ENCODE results near the gene IDH3G. TPM values are rescaled to one million over a fixed set of nuclear protein-coding genes. Genes with fewer than 3 reads are reported as not detected.

IDH3G gene
- total and polyA plus RNA-seq, 2 of the 8 experiments (the other 6 are each of a cell fraction or from before 2014, with no cell fraction given), result 39.4 to 66.7 TPM

DNA sequence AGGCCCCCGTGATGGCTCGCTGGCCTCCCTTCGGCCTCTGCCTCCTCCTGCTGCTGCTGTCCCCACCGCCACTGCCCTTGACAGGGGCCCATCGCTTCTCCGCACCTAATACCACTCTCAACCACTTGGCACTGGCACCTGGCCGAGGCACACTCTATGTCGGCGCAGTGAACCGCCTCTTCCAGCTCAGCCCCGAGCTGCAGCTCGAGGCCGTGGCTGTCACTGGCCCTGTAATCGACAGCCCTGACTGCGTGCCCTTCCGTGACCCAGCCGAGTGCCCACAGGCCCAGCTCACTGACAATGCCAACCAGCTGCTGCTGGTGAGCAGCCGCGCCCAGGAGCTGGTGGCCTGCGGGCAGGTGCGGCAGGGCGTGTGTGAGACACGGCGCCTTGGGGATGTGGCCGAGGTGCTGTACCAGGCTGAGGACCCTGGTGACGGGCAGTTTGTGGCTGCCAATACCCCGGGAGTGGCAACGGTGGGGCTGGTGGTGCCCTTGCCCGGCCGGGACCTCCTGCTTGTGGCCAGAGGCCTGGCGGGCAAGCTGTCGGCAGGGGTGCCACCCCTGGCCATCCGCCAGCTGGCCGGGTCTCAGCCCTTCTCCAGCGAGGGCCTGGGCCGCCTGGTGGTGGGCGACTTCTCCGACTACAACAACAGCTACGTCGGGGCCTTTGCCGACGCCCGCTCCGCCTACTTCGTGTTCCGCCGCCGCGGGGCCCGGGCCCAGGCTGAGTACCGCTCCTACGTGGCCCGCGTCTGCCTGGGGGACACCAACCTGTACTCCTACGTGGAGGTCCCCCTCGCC is 27.1 kb downstream of the IDH3G start:
- Histone ChIP-seq H3K4me3 (ENCODE audit: extremely low read depth in 1 of 4, insufficient read depth in 2 of 4, low read depth in 3 of 4, low read length in 4 of 4) (no peak overlapping the region), H3K23ac (ENCODE audit: insufficient read length) (no peak overlapping the region), H3K23me2 (ENCODE audit: low read depth, low read length) (no peaks in the 10 kb centered on the region), H2AFZ (ENCODE audit: low read length) (no peak overlapping the region), H2BK12ac (ENCODE audit: low read depth, low read length) (peak overlapping the region; percentile 27; the same call in 1 of the 2 replicates), H3K79me2 (ENCODE audit: control insufficient read depth in 1 of 2, insufficient read depth in 2 of 2, low read length in 2 of 2) (no peaks in the 10 kb centered on the region), H3K27ac (ENCODE audit: low read depth, low read length) (no peak overlapping the region), H3K18ac (ENCODE audit: extremely low read depth, low read length) (peak overlapping the region; percentile 7; the same call in 1 of the 2 replicates), H3K9ac (replicated peaks in 1 of 4; ENCODE audit: extremely low read depth in 1 of 4, low read depth in 3 of 4, low read length in 3 of 4) (no peak overlapping the region), H3K4me1 (replicated peaks in 1 of 4; ENCODE audit: control insufficient read depth in 3 of 4, insufficient read depth in 4 of 4, low read length in 3 of 4) (peaks cover 0 to 8% (median 4%) of the 10 kb centered on the region in 4 experiments; a peak in 5 of 7 replicates), H4K5ac (ENCODE audit: insufficient read length, low read depth, low read length) (no peak overlapping the region), H2BK20ac (ENCODE audit: low read length) (no peak overlapping the region), H3K79me1 (ENCODE audit: low read depth, low read length) (no peaks in the 10 kb centered on the region), H2AK5ac (ENCODE audit: low read depth, low read length) (no peak overlapping the region; the same call in 1 of the 2 replicates), H2BK5ac (ENCODE audit: low read depth, low read length) (no peak overlapping the region), H3K4ac (replicated peaks; ENCODE audit: insufficient read length, low read depth, low read length) (no peak overlapping the region), H3K14ac (ENCODE audit: insufficient read length) (no peak overlapping the region), H3K36me3 (ENCODE audit: control insufficient read depth in 2 of 4, insufficient read depth in 4 of 4, low read length in 3 of 4) (no peaks in the 10 kb centered on the region), H4K91ac (replicated peaks; ENCODE audit: insufficient read length, low read length) (peak overlapping the region; percentile 54), H3K4me2 (ENCODE audit: insufficient read depth in 1 of 2, low read depth in 2 of 2, low read length in 2 of 2) (no peak overlapping the region), H3K9me3 (ENCODE audit: insufficient read depth in 2 of 2, low read depth in 1 of 2, low read length in 1 of 2) (no peaks in the 10 kb centered on the region), H4K8ac (ENCODE audit: extremely low read depth, insufficient read depth, low read length) (no peak overlapping the region), H3K27me3 (replicated peaks in 1 of 4; ENCODE audit: control insufficient read depth in 3 of 4, extremely low read depth in 1 of 4, insufficient read depth in 3 of 4, low read length in 3 of 4) (no peaks in the 10 kb centered on the region), H2BK120ac (replicated peaks; ENCODE audit: low read depth, low read length) (no peak overlapping the region), H4K20me1 (replicated peaks in 1 of 2; ENCODE audit: control insufficient read depth in 1 of 2, insufficient read depth in 2 of 2, low read length in 2 of 2) (no peaks in the 10 kb centered on the region), H2BK15ac (ENCODE audit: low read length) (no peak overlapping the region), H3K56ac (replicated peaks; ENCODE audit: insufficient read length, low read depth, low read length) (no peak overlapping the region)
- FAIRE-seq (no peak), DNase-seq (ENCODE audit: low read depth in 1 of 2, low spot score in 2 of 2) (no peak)
- ChIA-PET POLR2A (ENCODE audit: partially characterized antibody) (interaction anchor here (0.9 to 3.0 kb wide), 5 partner anchors 12 to 160 kb away, joined by 3 to 13 read pairs (median 5); partner anchors contain the start of genes ARHGAP4, IDH3G and SSR4), CTCF (ENCODE audit: partially characterized antibody) (interaction anchor here (0.6 to 2.3 kb wide), 12 partner anchors 11 to 180 kb away, joined by 3 to 10 read pairs (median 4); partner anchors contain the start of gene SRPK3)
- WGBS, 2 experiments (ENCODE audit: extremely low coverage in 1 of 2, insufficient coverage in 1 of 2, insufficient read length in 1 of 2, insufficient replicate concordance in 2 of 2, low coverage in 1 of 2, low lambda C conversion rate in 2 of 2, missing lambda C conversion rate in 1 of 2), result 94% methylated on average over 16 of the region's 56 CpGs; no CpG with 5 or more reads in 1 of the 2 experiments
- no peak for TF ChIP-seq ASH2L (IDR thresholded peaks at IDR 0.05; ENCODE audit: low read length)
- no peak for TF ChIP-seq EP300 (IDR thresholded peaks at IDR 0.05; ENCODE audit: borderline replicate concordance in 1 of 2, low read depth in 2 of 2, low read length in 2 of 2)
- no peak for TF ChIP-seq JUND (IDR thresholded peaks at IDR 0.05; ENCODE audit: low read length)
- TF ChIP-seq CREB1 (IDR thresholded peaks at IDR 0.05), result no peak
- TF ChIP-seq JUN (IDR thresholded peaks at IDR 0.05; ENCODE audit: low read depth, low read length), result no peak
- TF ChIP-seq GTF2F1 (IDR thresholded peaks at IDR 0.05; ENCODE audit: borderline replicate concordance, low read depth, low read length), result no peak
- no peak for TF ChIP-seq EZH2 (IDR thresholded peaks at IDR 0.05; ENCODE audit: low read depth, low read length, severe bottlenecking)
- TF ChIP-seq, protein P1, sequence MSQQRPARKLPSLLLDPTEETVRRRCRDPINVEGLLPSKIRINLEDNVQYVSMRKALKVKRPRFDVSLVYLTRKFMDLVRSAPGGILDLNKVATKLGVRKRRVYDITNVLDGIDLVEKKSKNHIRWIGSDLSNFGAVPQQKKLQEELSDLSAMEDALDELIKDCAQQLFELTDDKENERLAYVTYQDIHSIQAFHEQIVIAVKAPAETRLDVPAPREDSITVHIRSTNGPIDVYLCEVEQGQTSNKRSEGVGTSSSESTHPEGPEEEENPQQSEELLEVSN (IDR thresholded peaks at IDR 0.05), result no peak
- no peak for TF ChIP-seq SUZ12 (IDR thresholded peaks at IDR 0.05; ENCODE audit: low read length)
- no peak for TF ChIP-seq CEBPB (IDR thresholded peaks at IDR 0.05; ENCODE audit: low read depth, low read length)
- TF ChIP-seq SIRT6 (IDR thresholded peaks at IDR 0.05; ENCODE audit: low read length), result no peak

All from H1 (cell line).